ENCODE measurements around the gene ZNF77.

- TF ChIP-seq CTCF (IDR thresholded peaks at IDR 0.05), result no peak
- no peak for TF ChIP-seq GABPA (IDR thresholded peaks at IDR 0.05; ENCODE audit: low read depth)
- TF ChIP-seq NFIC (IDR thresholded peaks at IDR 0.05; ENCODE audit: borderline replicate concordance), result no peak
- TF ChIP-seq SMC3 (IDR thresholded peaks at IDR 0.05; ENCODE audit: low read depth, low read length), result no peak
- no peak for TF ChIP-seq FOXJ3 (CRISPR knock-in tag; IDR thresholded peaks at IDR 0.05)
- TF ChIP-seq TAF1 (IDR thresholded peaks at IDR 0.05; ENCODE audit: borderline replicate concordance, low read depth, low read length), result no peak
- TF ChIP-seq SIN3A (IDR thresholded peaks at IDR 0.05; ENCODE audit: borderline replicate concordance, low read depth, low read length), result no peak
- no peak for TF ChIP-seq YY1 (IDR thresholded peaks at IDR 0.05; ENCODE audit: low read depth)
- no peak for TF ChIP-seq FOXM1 (IDR thresholded peaks at IDR 0.05; ENCODE audit: low read depth)
- TF ChIP-seq JUND (IDR thresholded peaks at IDR 0.05), result no peak
- no peak for TF ChIP-seq REST (IDR thresholded peaks at IDR 0.05; ENCODE audit: low read depth, low read length)
- no peak for TF ChIP-seq RXRA (IDR thresholded peaks at IDR 0.05; ENCODE audit: borderline replicate concordance, low read depth)
Observed at GRCh38 chr19:2912306-2912705, 32.5 kb downstream of the ZNF77 start.
